HG02571 (cell line): ENCODE results near the gene HDAC9.

Experiments used
- ATAC-seq: cut with Tn5 transposase; IDR thresholded peaks from one replicate; pipeline ENCODE4 v1.9.1; 2021; ENCODE audit warnings: mild to moderate bottlenecking, moderate library complexity; ENCODE audit not compliant: unreplicated experiment

The HDAC9 gene

GRCh38 chr7:18521945-18522566, 26.5 kb downstream of the HDAC9 start:
- ATAC-seq = peak; percentile 46

DNA sequence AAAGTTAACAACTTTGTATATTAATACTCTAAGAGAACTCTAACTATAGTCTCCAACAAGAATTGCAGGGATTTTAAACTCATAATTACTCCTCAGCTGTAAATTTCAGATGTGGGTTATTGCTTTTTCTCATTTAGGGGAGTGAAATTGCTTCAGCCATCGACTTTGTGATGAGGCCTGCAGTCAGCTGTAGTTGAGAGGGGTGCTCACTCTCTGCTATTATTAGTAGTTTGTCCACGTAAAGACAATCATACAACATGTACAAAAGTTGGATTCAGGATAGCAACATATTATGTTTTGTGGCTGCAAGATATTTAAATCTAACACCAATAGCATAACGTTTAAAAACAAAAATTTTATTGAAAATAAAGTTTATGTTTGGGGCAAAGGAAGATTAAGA, 28.7 kb downstream of the HDAC9 start:
- no peak for ATAC-seq

DNA sequence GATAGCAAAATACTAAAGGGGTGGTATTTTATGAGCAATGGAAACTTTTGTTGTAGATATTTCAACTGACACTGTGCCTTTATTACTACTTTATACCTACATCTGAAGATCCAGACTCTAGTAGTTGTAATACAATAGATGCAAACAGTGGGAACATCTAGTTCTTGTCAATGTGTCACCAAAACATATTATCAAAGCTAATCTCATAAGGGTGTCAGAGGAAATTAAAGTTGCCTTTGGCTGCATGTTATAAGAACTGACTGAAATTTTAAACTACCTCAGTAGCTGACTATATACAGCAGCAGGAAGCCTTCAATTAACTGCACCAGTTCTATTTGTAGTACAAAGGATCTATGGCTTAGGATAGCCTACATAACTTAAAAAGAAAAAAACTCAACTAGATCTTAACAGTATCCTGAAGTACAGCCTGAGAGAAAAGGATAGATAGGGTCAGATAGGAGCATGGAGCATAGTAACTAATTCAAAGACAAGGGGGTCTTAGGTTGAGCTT, 30.9 kb downstream of the HDAC9 start:
- ATAC-seq = no peak

- no peak for ATAC-seq
Measured at GRCh38 chr7:18529239-18529638, 33.7 kb downstream of the HDAC9 start.

DNA sequence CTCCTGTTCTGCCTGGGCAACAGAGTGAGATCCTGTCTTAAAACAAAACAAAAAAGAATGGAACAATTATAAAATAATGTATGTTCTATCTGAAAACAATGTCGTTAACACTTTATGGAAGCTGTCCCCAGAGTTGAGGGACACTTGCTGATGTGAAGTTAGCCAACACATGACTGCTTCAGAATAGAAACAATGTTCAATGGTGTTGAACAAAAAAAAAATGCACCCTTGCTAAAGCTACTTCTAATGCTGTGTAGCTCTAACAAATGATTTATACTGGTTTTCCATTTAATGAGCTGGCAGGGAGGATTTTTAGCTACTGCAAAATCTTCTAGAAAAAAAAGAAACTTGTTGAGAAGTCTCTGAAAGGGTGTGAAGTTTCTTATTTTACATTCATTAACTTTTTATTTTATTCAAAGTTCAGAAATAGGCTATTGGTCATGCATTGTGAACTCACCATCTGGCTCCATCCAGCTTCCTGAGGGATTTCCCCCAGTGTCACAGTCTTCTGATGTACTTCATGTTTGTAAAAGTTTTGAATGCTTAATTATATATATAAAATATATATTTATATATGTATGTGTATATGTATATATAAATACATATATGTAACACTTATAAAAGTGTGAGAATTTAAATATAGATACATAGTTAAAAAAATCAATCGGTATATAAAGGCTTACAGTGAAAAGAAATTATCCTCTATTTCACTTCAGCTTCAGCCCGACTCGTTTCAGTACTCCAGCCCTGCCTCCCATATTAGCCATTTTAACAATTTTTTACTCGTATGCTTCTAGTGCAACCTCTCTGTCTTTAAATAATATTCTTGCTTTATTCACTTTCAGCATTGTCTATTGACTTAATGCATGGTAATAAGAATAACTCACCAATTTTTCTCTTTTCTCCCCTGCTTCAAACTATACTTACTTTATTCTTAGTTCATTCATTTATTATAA, 35.0 kb downstream of the HDAC9 start:
- peak; percentile 62 for ATAC-seq

GRCh38 chr7:18531539-18531938, 36.0 kb downstream of the HDAC9 start:
- ATAC-seq = no peak

DNA sequence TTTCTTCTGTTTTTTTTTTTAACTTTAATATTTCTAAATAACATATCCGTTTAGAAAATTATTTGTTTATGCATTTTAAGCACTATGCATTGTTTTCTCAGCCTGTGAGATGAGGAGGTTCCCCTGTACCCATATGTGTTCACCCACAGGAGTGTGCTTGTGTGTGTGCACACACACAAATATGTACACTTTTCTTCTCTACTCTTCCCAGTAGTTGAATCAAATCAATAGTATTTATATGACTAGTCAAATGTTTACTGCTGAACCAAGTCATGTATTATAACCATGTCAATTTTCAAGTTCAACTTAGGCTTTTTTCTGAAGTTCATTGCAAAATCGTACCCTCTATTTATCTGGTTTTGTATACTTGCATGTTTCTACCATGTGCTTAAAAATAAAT, 37.3 kb downstream of the HDAC9 start:
- ATAC-seq = no peak

DNA sequence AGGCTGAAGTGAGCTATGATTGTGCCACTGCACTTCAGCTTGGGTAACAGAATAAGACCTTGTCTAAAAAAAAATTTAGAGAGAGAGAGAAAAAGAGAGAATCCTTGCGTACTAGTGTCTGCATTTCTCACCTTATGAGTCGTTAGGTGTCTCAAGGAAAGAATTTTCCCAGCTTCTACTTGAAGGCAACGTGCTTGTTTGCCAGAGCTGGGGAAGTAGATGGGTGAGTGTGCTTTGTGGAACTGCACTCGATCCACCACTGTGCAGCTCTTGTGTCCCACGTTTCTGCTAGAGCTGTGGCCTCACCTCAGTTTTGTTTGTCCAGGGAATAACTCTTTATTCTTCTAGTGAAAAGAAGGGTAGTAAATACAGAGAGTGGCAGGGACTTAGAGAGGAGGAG, 38.9 kb downstream of the HDAC9 start:
- ATAC-seq = no peak

DNA sequence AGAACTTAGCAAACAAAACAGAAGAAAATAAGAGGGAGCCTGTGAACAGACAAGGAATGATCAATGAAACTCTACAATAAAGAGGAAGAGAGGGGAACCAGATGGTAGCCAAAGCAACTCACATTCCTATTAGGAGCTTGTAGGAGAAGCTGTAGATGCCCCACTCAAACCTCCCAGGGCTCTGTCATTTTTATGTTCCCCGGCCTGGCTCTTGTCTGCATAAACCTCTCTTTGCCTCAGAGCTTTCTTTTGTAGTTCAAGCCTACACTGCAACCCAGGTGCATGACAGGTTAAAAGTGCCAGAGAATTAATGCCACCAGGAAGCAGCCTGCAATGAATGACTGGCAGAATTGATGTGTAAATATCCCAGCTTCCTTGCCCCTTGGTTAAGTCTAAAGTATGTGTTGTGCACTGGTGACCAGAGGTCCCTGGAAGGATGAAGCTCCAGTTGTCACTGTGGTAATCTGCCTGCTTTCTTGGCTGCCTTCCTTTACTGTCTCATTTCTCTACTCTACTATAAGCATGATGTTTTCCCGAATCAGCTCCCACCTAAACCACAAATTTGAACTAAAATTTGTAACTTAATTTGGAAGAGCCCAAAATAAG, 40.4 kb downstream of the HDAC9 start:
- ATAC-seq = no peak

GRCh38 chr7:18536486-18536885, 40.9 kb downstream of the HDAC9 start:
- no peak for ATAC-seq

GRCh38 chr7:18538554-18539250, 43.2 kb downstream of the HDAC9 start:
- peak; percentile 59 for ATAC-seq

DNA sequence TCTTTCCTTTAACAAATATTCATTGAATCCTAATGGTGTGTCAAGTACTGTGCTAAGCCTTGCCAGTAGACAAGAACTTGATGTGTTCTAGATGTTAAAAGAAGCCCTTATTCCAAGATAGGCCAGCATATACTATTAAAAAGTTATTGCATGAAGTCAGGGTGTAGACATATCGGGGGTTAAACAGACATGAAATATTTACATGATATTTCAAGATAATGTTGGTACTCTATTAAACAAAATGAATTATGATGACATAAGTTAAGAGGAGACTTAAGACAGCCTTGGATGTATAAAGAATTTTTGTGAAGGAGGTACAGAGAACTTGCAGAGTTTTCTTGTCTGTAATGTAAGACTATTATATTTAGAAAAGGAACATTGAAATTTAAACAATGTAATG, 44.8 kb downstream of the HDAC9 start:
- ATAC-seq = no peak

- ATAC-seq = no peak
Measured at GRCh38 chr7:18541181-18541870, 45.8 kb downstream of the HDAC9 start.

GRCh38 chr7:18541871-18542212, 46.3 kb downstream of the HDAC9 start:
- ATAC-seq = no peak

DNA sequence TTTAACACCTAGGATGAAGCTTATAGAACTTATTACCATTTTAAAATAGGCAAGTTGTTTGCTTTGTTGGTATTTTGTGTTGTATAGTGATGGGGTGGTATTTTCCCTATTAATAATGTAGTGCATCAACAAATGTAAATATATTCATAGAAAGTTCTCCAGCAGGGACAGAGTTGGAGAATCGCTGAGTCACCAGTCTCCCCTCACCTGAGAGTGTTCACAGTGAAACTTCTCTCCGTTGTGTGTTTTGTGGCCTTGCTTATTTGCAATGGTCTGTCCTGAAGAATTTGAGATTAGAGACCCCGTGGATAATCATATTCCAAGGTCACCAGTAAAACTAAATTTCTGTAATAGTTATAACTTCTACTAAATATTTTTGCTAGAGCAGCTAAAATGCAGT, 51.0 kb downstream of the HDAC9 start:
- no peak for ATAC-seq

DNA sequence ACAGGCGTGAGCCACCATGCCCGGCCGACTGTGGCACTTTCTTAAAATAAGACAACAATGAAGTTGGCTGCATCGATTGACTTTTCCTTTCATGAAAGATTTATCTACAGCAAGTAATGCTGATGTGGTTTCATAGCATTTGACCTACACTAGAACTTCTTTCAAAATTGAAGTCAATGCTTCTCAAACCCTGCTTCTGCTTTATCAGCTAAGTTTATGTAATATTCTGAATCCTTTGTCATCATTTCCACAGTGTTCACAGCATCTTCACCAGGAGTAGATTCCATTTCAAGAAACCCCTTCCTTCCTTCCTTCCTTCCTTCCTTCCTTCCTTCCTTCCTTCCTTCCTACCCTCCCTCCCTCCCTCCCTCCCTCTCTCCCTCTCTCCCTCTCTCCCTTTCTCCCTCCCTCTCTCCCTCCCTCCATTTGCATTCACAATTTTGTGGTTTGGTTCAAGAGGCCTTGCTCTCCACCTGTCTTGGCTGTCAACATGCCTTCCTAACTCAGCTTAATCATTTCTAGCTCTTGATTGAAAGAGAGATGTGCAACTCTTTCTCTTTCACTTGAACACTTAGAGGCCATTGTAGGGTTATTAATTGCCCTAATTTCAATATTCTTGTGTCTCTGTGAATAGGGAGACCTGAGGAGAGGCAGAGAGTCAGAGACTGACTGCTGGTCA, 52.1 kb downstream of the HDAC9 start:
- ATAC-seq = no peak

DNA sequence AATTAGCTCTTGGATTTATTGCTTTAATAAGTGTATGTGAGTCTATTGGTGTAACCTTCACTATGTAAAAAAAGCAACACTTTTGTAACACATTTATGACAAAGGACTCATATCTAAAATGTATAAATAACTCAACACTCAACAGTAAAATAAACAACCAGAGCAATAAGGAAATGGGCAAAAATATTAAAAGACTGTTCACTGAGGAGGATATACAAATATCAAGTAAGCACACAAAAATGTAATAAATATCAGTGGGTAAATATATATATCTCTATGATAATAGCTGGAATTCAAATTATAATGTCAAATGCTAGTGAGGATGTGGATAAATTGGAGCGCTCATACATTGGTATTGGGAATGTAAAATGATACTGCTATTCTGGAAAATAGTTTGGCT, 53.0 kb downstream of the HDAC9 start:
- no peak for ATAC-seq

DNA sequence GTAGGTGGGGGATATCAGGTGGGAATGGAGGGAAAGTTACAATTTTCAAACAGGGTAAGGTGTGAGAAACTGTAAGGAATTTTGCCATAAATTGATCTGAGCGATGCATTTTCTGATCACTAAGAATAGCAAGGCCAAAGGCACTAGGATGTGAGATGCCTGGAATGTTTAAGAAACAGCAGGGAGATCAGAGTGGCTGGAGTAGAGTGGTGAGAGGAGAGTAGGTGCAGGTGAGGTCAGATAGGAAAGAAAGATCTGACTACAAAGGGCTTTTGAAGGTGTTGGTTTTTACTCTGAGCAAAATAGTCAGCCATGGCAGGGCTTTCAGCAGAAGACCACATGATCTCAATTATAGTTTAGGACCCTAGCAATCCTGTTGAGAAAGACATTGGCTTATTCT, 55.0 kb downstream of the HDAC9 start:
- no peak for ATAC-seq

DNA sequence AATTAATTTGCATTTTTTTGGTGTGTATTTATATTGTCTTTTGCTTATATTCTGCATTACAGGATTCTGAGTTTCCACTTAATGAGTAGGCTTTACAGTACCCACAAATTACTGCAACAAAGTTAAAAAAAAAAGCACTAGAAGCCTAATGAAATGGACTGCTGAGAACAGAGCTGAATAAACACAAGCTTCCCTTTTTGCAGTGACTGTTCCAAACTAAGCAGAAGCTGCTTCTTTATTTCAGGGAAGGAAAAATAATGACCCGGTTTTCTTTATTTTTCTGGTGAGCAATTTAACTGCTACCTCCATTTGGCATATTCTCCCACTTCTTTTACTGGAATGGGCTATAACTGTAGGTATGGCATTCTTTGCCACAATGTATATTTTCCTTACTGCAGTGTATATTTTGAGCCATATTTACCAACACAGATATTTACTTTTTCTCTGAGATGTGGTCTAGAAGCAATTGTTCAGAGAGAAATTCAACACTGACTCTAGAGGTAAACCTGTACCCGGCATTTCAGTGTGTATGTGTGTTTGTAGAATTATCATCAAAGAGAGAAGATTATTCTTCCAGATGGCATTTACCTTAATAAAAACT, 56.9 kb downstream of the HDAC9 start:
- no peak for ATAC-seq
